Ectodermal cell (in vitro differentiated cells): ENCODE results near the gene ODF4.
"Not testable (repeated sequence)": the region's sequence is repeated elsewhere in the genome, so short reads cannot be mapped to it uniquely, and the experiment has no call there.

Experiments used
- H3K27ac ChIP-seq: 2 replicates; pipeline ENCODE4 v1.7.0; 2013; ENCODE audit warnings: mild to moderate bottlenecking, low read depth, low read length; ENCODE audit not compliant: insufficient read depth, poor library complexity, severe bottlenecking
- H3K27me3 ChIP-seq: 2 replicates; pipeline ENCODE4 v1.7.0; 2013; ENCODE audit warnings: mild to moderate bottlenecking, low read length; ENCODE audit not compliant: insufficient read depth, control insufficient read depth, poor library complexity, severe bottlenecking
- H3K36me3 ChIP-seq: one replicate; pipeline ENCODE4 v1.7.0; 2013; ENCODE audit warnings: low read length; ENCODE audit not compliant: control insufficient read depth, insufficient read depth
- H3K4me1 ChIP-seq: one replicate; pipeline ENCODE4 v1.7.0; 2013; ENCODE audit warnings: low read length; ENCODE audit not compliant: control insufficient read depth, insufficient read depth
- H3K4me3 ChIP-seq: 2 replicates; pipeline ENCODE4 v1.7.0; 2013; ENCODE audit warnings: low read depth, low read length, control low read depth; ENCODE audit not compliant: insufficient read depth
- H3K9me3 ChIP-seq: 2 replicates; pipeline ENCODE4 v1.7.0; 2013; ENCODE audit warnings: mild to moderate bottlenecking, low read length, moderate library complexity; ENCODE audit not compliant: control insufficient read depth
- WGBS, 2 experiments: methylation state at CpG; one replicate each; pipeline ENCODE4 v1.1.7; 2013; ENCODE audit warnings: missing lambda C conversion rate in 2 of 2; 5-methylcytosine and 5-hydroxymethylcytosine counted together

Gene ODF4

GRCh38 chr17:8365143-8365542 lies 25.5 kb downstream of the ODF4 start:
- Histone ChIP-seq H3K4me1 (no peaks in the 10 kb centered on the region), H3K4me3 (no peak overlapping the region), H3K27me3 (no peaks in the 10 kb centered on the region), H3K36me3 (peaks cover 15% of the 10 kb centered on the region), H3K9me3 (no peaks in the 10 kb centered on the region), H3K27ac (no peak overlapping the region)
- WGBS, 2 experiments = 89 to 98% methylated on average over 1 of the region's 1 CpG

- Histone ChIP-seq H3K36me3 (peaks cover 16% of the 10 kb centered on the region), H3K27me3 (no peaks in the 10 kb centered on the region), H3K9me3 (no peaks in the 10 kb centered on the region), H3K4me1 (no peaks in the 10 kb centered on the region), H3K4me3 (no peak overlapping the region), H3K27ac (no peak overlapping the region)
- 90 to 94% methylated on average over 2 of the region's 2 CpGs for WGBS, 2 experiments
These were observed 26.6 kb downstream of the ODF4 start for GRCh38 chr17:8366231-8366630.

GRCh38 chr17:8368193-8368592 lies 28.6 kb downstream of the ODF4 start:
- H3K27ac ChIP-seq = no peak overlapping the region

GRCh38 chr17:8369944-8370343 lies 30.3 kb downstream of the ODF4 start:
- Histone ChIP-seq H3K9me3 (no peaks in the 10 kb centered on the region), H3K4me3 (no peak overlapping the region), H3K27me3 (no peaks in the 10 kb centered on the region), H3K36me3 (peaks cover 22% of the 10 kb centered on the region), H3K27ac (no peak overlapping the region), H3K4me1 (no peaks in the 10 kb centered on the region)
- 94 to 98% methylated on average over 8 of the region's 8 CpGs for WGBS, 2 experiments

More at GRCh38 chr17:8368193-8368592, 28.6 kb downstream of the ODF4 start:
- Histone ChIP-seq H3K4me1 (no peaks in the 10 kb centered on the region), H3K9me3 (no peaks in the 10 kb centered on the region), H3K4me3 (no peak overlapping the region), H3K27me3 (no peaks in the 10 kb centered on the region), H3K36me3 (peaks cover 22% of the 10 kb centered on the region)
- 95 to 98% methylated on average over 3 of the region's 3 CpGs for WGBS, 2 experiments

GRCh38 chr17:8371786-8372185 lies 32.1 kb downstream of the ODF4 start:
- H3K4me3 ChIP-seq = no peak overlapping the region
- H3K27ac ChIP-seq = no peak overlapping the region
- peaks cover 6% of the 10 kb centered on the region for H3K4me1 ChIP-seq
- no peaks in the 10 kb centered on the region for H3K27me3 ChIP-seq
- no peaks in the 10 kb centered on the region for H3K9me3 ChIP-seq
- 90 to 94% methylated on average over 4 of the region's 4 CpGs for WGBS, 2 experiments
- H3K36me3 ChIP-seq = peaks cover 22% of the 10 kb centered on the region

- Histone ChIP-seq H3K4me1 (peaks cover 6% of the 10 kb centered on the region), H3K9me3 (no peaks in the 10 kb centered on the region), H3K4me3 (no peak overlapping the region), H3K27ac (no peak overlapping the region), H3K36me3 (peaks cover 26% of the 10 kb centered on the region), H3K27me3 (no peaks in the 10 kb centered on the region)
- WGBS, 2 experiments = 93 to 94% methylated on average over 7 of the region's 7 CpGs
These were observed 32.8 kb downstream of the ODF4 start for GRCh38 chr17:8372422-8372821.

- H3K9me3 ChIP-seq, H3K4me3 ChIP-seq, H3K4me1 ChIP-seq, H3K27ac ChIP-seq, H3K27me3 ChIP-seq: not testable (repeated sequence)
- H3K36me3 ChIP-seq = peaks cover 27% of the 10 kb centered on the region
- 97 to 98% methylated on average over 24 to 26 of the region's 26 CpGs for WGBS, 2 experiments
These were observed 34.2 kb downstream of the ODF4 start for GRCh38 chr17:8373856-8374255.

- Histone ChIP-seq H3K27me3 (no peaks in the 10 kb centered on the region), H3K4me1 (peaks cover 6% of the 10 kb centered on the region), H3K9me3 (no peaks in the 10 kb centered on the region), H3K36me3 (peaks cover 38% of the 10 kb centered on the region), H3K4me3 (peak overlapping the region; percentile 75), H3K27ac (peak overlapping the region; percentile 89)
- 82 to 85% methylated on average over 18 of the region's 18 CpGs for WGBS, 2 experiments
These were observed 36.2 kb downstream of the ODF4 start for GRCh38 chr17:8375738-8376259.

GRCh38 chr17:8376271-8377067 lies 36.8 kb downstream of the ODF4 start, which contains the start of gene KRABD2:
Gene KRABD2 (minus strand): TSS chr17:8376704.
- H3K4me3 ChIP-seq = peak within 1 kb of the TSS; percentile 75
- H3K9me3 ChIP-seq = no peaks in the 10 kb centered on the region
- H3K4me1 ChIP-seq = peaks cover 9% of the 10 kb centered on the region
- H3K27ac ChIP-seq = peak within 1 kb of the TSS; percentile 89
- H3K36me3 ChIP-seq = peaks cover 39% of the 10 kb centered on the region
- WGBS, 2 experiments = 13 to 14% methylated on average over 41 of the region's 41 CpGs
- H3K27me3 ChIP-seq = no peaks in the 10 kb centered on the region

GRCh38 chr17:8377422-8377821 lies 37.8 kb downstream of the ODF4 start:
- Histone ChIP-seq H3K4me3 (no peak overlapping the region), H3K4me1 (peaks cover 9% of the 10 kb centered on the region), H3K36me3 (peaks cover 38% of the 10 kb centered on the region), H3K9me3 (no peaks in the 10 kb centered on the region), H3K27ac (no peak overlapping the region), H3K27me3 (no peaks in the 10 kb centered on the region)
- WGBS, 2 experiments = 91 to 98% methylated on average over 4 of the region's 4 CpGs
